Dermis lymphatic vessel endothelial cell (primary cell): ENCODE measurements around the gene GOLGA8O. TPM values are rescaled to one million over a fixed set of nuclear protein-coding genes. Genes with fewer than 3 reads are reported as not detected.

Source experiments
- total RNA-seq: library from RNA; depleted of rRNA; stranded (reverse); fragments of >200 nt; gene quantifications from 2 replicates; pipeline ENCODE4 v1.2.1, GENCODE V29; 2014

GOLGA8O gene, protein sequence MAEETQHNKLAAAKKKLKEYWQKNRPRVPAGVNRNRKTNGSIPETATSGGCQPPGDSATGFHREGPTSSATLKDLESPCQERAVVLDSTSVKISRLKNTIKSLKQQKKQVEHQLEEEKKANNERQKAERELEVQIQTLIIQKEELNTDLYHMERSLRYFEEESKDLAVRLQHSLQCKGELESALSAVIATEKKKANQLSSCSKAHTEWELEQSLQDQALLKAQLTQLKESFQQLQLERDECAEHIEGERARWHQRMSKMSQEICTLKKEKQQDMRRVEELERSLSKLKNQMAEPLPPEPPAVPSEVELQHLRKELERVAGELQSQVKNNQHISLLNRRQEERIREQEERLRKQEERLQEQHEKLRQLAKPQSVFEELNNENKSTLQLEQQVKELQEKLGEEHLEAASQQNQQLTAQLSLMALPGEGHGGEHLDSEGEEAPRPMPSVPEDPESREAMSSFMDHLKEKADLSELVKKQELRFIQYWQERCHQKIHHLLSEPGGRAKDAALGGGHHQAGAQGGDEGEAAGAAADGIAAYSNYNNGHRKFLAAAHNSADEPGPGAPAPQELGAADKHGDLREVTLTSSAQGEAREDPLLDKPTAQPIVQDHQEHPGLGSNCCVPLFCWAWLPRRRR
- 0.22 TPM in 1 of 2 replicates, not detected in the other for total RNA-seq

DNA sequence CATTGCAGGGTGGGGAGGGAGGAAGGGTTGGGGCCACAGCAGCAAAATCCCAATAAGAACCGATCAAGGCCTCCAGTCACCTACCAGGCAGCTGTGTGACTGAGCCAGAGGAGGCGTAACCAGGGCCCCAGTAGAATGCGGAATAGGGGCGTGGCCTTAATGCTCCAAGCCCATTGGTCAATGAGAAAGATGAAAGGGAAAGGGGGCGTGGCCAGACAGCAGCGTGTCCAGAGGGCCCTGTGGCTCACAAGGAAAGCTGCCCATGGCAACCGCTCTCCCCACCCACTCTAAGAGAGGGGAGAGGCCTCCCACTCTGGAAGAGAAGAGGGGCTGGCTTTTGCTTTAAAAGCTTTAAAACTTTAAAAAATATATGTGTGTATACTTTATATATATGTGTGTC, at the start of gene GOLGA8O:
Gene GOLGA8O, minus strand, starts transcription at position 101 of the 400 bp plus-strand sequence. Its CDS starts 98 bp downstream, at position 3.

DNA sequence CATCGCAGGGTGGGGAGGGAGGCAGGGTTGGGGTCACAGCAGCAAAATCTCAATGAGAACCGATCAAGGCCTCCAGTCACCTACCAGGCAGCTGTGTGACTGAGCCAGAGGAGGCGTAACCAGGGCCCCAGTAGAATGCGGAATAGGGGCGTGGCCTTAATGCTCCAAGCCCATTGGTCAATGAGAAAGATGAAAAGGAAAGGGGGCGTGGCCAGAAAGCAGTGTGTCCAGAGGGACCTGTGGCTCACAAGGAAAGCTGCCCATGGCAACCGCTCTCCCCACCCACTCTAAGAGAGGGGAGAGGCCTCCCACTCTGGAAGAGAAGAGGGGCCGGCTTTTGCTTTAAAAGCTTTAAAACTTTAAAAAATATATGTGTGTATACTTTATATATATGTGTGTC, 52.2 kb downstream of the GOLGA8O start, which contains the start of gene GOLGA8K:
Gene GOLGA8K, minus strand, starts transcription at position 101 of the 400 bp plus-strand sequence. Its CDS starts 98 bp downstream, at position 3.

Other genes with a start within 250 kb of the GOLGA8O start
- gene GOLGA8K, start 52.3 kb downstream of the GOLGA8O start, total RNA-seq, result 0.26 and 0.33 TPM in 2 replicates
- gene GOLGA8N, start 137.8 kb upstream of the GOLGA8O start, total RNA-seq, result 0.87 and 1.4 TPM in 2 replicates
- gene ARHGAP11A, start 159.9 kb upstream of the GOLGA8O start, total RNA-seq, result 3.4 and 4.3 TPM in 2 replicates
- gene SCG5, start 186.1 kb upstream of the GOLGA8O start, total RNA-seq, result 0.22 and 0.60 TPM in 2 replicates